GM23248 (cell line): ENCODE results near the gene FOXRED2.

Experiments used
- EZH2 ChIP-seq: fragments of 200-600 bp; sonication (generic); IDR thresholded peaks from 2 replicates; pipeline ENCODE4 v1.6.1; 2018; ENCODE audit warnings: antibody characterized with exemption, mild to moderate bottlenecking; ENCODE audit not compliant: insufficient read depth, poor library complexity, severe bottlenecking
- EZH2phosphoT487 ChIP-seq: fragments of 200-600 bp; sonication (generic); IDR thresholded peaks from 2 replicates; pipeline ENCODE4 v1.6.1; 2018; ENCODE audit warnings: antibody characterized with exemption, moderate library complexity, mild to moderate bottlenecking, low read depth; ENCODE audit not compliant: insufficient read depth

DNA sequence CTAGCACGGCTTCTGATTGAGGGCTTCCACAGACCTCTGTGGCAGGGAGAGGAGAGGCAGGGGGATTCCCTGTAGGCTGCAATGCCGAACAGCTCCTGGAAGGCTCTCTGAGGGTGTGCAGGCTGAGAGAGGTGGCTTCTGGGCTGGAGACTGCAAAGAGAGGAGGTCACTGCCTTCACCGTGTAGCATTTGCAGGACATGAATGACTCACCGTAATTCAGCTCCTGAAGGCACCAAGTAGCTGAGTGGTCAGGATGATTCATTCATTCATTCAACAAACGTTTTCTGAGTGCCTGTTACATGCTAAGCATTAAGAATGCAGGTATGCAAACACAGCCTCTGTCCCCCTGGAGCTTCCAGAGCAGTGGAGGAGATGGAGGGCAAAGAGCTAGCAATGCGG lies 40.1 kb upstream of the FOXRED2 start:
- TF ChIP-seq EZH2phosphoT487: no peak
- no peak for TF ChIP-seq EZH2
